ENCODE data around the gene OSBPL3. TPM values are rescaled to one million over a fixed set of nuclear protein-coding genes. Genes with fewer than 3 reads are reported as not detected.

Gene OSBPL3
- total RNA-seq, 1 experiment from 2014 or later = 9.2 TPM

DNA sequence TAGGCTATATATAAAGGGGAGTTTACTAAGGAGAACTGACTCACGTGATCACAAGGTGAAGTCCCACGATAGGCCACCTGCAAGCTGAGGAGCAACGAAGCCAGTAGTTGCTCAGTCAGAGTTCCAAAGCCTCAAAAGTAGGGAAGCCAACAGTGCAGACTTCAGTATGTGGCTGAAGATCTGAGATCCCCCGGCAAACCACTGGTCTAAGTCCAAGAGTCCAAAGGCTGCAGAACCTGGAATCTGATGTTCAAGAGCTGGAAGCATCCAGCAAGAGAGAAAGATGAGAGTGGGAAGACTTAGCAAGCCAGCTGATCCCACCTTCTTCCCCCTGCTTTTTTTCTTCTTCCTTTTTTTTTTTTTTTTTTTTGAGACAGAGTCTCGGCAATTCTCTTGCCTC is 195.7 kb downstream of the OSBPL3 start:
- POLR2A ChIA-PET = no interaction called here
- Histone ChIP-seq H3K36me3 (ENCODE audit: control insufficient read depth, insufficient read depth, low read length) (no peaks in the 10 kb centered on the region), H3K27me3 (ENCODE audit: control insufficient read depth, insufficient read depth, low read length) (no peaks in the 10 kb centered on the region), H3K9me3 (ENCODE audit: control insufficient read depth, insufficient read depth, low read depth, low read length) (no peaks in the 10 kb centered on the region), H3K4me1 (ENCODE audit: control insufficient read depth, insufficient read depth, low read length) (no peaks in the 10 kb centered on the region), H3K27ac (ENCODE audit: low read length) (no peak overlapping the region), H3K4me3 (ENCODE audit: low read depth in 2 of 2, low read length in 2 of 2) (no peak overlapping the region)
- ATAC-seq (no peak), DNase-seq (ENCODE audit: low read depth, low spot score) (no peak)
- in situ Hi-C loops (cut with HindIII; ENCODE audit: low pct_unique_long_range_greater_than_20kb, low sequenced_read_pairs) = no loop called here
- no TSS peak for BruUV-seq (replicated peaks)
- intact Hi-C loops (cut with micrococcal nuclease; ENCODE audit: unreplicated experiment) = no loop called here
- TF ChIP-seq TCF7L2 (IDR thresholded peaks at IDR 0.05; ENCODE audit: low read depth, low read length) = no peak
- no peak for TF ChIP-seq SIN3A (IDR thresholded peaks at IDR 0.05; ENCODE audit: borderline replicate concordance, insufficient read depth, low read depth, low read length)
- no peak for TF ChIP-seq POLR2AphosphoS5 (IDR thresholded peaks at IDR 0.05; ENCODE audit: low read depth, low read length)
- TF ChIP-seq, protein P1, sequence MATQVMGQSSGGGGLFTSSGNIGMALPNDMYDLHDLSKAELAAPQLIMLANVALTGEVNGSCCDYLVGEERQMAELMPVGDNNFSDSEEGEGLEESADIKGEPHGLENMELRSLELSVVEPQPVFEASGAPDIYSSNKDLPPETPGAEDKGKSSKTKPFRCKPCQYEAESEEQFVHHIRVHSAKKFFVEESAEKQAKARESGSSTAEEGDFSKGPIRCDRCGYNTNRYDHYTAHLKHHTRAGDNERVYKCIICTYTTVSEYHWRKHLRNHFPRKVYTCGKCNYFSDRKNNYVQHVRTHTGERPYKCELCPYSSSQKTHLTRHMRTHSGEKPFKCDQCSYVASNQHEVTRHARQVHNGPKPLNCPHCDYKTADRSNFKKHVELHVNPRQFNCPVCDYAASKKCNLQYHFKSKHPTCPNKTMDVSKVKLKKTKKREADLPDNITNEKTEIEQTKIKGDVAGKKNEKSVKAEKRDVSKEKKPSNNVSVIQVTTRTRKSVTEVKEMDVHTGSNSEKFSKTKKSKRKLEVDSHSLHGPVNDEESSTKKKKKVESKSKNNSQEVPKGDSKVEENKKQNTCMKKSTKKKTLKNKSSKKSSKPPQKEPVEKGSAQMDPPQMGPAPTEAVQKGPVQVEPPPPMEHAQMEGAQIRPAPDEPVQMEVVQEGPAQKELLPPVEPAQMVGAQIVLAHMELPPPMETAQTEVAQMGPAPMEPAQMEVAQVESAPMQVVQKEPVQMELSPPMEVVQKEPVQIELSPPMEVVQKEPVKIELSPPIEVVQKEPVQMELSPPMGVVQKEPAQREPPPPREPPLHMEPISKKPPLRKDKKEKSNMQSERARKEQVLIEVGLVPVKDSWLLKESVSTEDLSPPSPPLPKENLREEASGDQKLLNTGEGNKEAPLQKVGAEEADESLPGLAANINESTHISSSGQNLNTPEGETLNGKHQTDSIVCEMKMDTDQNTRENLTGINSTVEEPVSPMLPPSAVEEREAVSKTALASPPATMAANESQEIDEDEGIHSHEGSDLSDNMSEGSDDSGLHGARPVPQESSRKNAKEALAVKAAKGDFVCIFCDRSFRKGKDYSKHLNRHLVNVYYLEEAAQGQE (IDR thresholded peaks at IDR 0.05; ENCODE audit: insufficient read depth in 1 of 2, low read depth in 2 of 2, low read length in 1 of 2) = no peak
- TF ChIP-seq, protein P2, sequence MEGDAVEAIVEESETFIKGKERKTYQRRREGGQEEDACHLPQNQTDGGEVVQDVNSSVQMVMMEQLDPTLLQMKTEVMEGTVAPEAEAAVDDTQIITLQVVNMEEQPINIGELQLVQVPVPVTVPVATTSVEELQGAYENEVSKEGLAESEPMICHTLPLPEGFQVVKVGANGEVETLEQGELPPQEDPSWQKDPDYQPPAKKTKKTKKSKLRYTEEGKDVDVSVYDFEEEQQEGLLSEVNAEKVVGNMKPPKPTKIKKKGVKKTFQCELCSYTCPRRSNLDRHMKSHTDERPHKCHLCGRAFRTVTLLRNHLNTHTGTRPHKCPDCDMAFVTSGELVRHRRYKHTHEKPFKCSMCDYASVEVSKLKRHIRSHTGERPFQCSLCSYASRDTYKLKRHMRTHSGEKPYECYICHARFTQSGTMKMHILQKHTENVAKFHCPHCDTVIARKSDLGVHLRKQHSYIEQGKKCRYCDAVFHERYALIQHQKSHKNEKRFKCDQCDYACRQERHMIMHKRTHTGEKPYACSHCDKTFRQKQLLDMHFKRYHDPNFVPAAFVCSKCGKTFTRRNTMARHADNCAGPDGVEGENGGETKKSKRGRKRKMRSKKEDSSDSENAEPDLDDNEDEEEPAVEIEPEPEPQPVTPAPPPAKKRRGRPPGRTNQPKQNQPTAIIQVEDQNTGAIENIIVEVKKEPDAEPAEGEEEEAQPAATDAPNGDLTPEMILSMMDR (IDR thresholded peaks at IDR 0.05) = no peak
- CTCF ChIA-PET = no interaction called here

DNA sequence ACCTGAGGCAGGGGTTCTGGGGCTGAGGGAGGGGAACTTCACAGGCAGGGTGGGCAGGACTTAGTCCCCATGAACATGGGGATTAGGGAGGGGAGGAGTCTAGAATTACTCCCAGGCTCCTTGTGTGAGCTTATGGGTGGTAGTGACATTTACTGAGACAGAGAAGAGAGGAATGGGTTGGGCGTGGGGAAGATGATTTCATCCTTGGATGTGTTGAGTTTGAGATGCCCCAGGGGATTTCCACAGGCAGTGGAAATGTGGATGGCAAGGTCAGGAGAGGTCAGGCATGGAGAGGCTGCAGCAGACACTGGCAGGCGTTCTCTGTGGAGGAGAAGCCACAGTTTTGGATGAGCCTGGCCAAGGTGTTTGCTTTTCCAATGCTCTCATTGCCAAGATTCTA is 196.3 kb downstream of the OSBPL3 start:
- ChIA-PET CTCF (no interaction called here), POLR2A (no interaction called here)
- no peaks in the 10 kb centered on the region for H3K27me3 ChIP-seq (ENCODE audit: control insufficient read depth, insufficient read depth, low read length)
- BruUV-seq (replicated peaks) = no TSS peak
- ATAC-seq = no peak
- in situ Hi-C loops (cut with HindIII; ENCODE audit: low pct_unique_long_range_greater_than_20kb, low sequenced_read_pairs) (no loop called here), intact Hi-C loops (cut with micrococcal nuclease; ENCODE audit: unreplicated experiment) (no loop called here)
- H3K4me3 ChIP-seq (ENCODE audit: low read depth in 2 of 2, low read length in 2 of 2) = no peak overlapping the region
- no peaks in the 10 kb centered on the region for H3K36me3 ChIP-seq (ENCODE audit: control insufficient read depth, insufficient read depth, low read length)
- DNase-seq (ENCODE audit: low read depth, low spot score) = no peak
- no peak overlapping the region for H3K27ac ChIP-seq (ENCODE audit: low read length)
- TF ChIP-seq, protein P2 (IDR thresholded peaks at IDR 0.05) = no peak
- TF ChIP-seq SIN3A (IDR thresholded peaks at IDR 0.05; ENCODE audit: borderline replicate concordance, insufficient read depth, low read depth, low read length) = no peak
- no peak for TF ChIP-seq POLR2AphosphoS5 (IDR thresholded peaks at IDR 0.05; ENCODE audit: low read depth, low read length)
- TF ChIP-seq TCF7L2 (IDR thresholded peaks at IDR 0.05; ENCODE audit: low read depth, low read length) = no peak
- TF ChIP-seq, protein P1 (IDR thresholded peaks at IDR 0.05; ENCODE audit: insufficient read depth in 1 of 2, low read depth in 2 of 2, low read length in 1 of 2) = no peak
- no peaks in the 10 kb centered on the region for H3K4me1 ChIP-seq (ENCODE audit: control insufficient read depth, insufficient read depth, low read length)
- no peaks in the 10 kb centered on the region for H3K9me3 ChIP-seq (ENCODE audit: control insufficient read depth, insufficient read depth, low read depth, low read length)

Data from Panc1 (cell line).